HEK293 (cell line): ENCODE data around the gene TPM2.
"Not testable (repeated sequence)": the region's sequence is repeated elsewhere in the genome, so short reads cannot be mapped to it uniquely, and the experiment has no call there.

Experiments used
- CTCF ChIA-PET: fragments of 350-600 bp; formaldehyde crosslinking; extraction: SDS; loops from one replicate; lab custom pipeline; 2021; ENCODE audit warnings: antibody characterized with exemption; lab: Yijun Ruan, JAX
- POLR2A ChIA-PET: fragments of 300-600 bp; formaldehyde crosslinking; extraction: SDS; loops from one replicate; lab custom pipeline; 2020; ENCODE audit warnings: antibody characterized with exemption, inconsistent platforms; lab: Yijun Ruan, JAX
- H3K27ac ChIP-seq: fragments of 200-500 bp; sonication (Bioruptor generic); 2 replicates; pipeline ENCODE4 v1.5.1; 2014; ENCODE audit warnings: low read depth, low read length, control low read depth, inconsistent platforms; ENCODE audit errors: extremely low read depth
- H3K36me3 ChIP-seq, 2 experiments: fragments of 200-500 bp in 1 of 2; sonication (Bioruptor generic) in 1 of 2; 1 replicate in 1 of 2; 2 replicates in 1 of 2; pipeline ENCODE4 v1.5.1; 2014 to 2017; ENCODE audit warnings: inconsistent platforms in 2 of 2, low read length in 2 of 2; ENCODE audit not compliant: control insufficient read depth in 2 of 2, insufficient read depth in 1 of 2
- H3K4me1 ChIP-seq: fragments of 200-500 bp; sonication (Bioruptor generic); 2 replicates; pipeline ENCODE4 v1.5.1; 2014; ENCODE audit warnings: mild to moderate bottlenecking, low read length, inconsistent platforms; ENCODE audit not compliant: control insufficient read depth, insufficient read depth
- H3K4me3 ChIP-seq: 2 replicates; pipeline ENCODE4 v1.5.1; 2011; ENCODE audit warnings: low read depth, mild to moderate bottlenecking, control low read depth, low read length, moderate library complexity
- H3K9me3 ChIP-seq: fragments of 200-500 bp; sonication (Bioruptor generic); 2 replicates; pipeline ENCODE4 v1.5.1; 2014; ENCODE audit warnings: low read depth, low read length, inconsistent platforms; ENCODE audit not compliant: control insufficient read depth, insufficient read depth
- ELK4 ChIP-seq: IDR thresholded peaks from 2 replicates; pipeline ENCODE4 v1.6.1; 2011; ENCODE audit warnings: mild to moderate bottlenecking, low read depth, low read length, borderline replicate concordance
- GLI2 ChIP-seq: fragments of 450-650 bp; formaldehyde crosslinking; IDR thresholded peaks from 2 replicates; pipeline ENCODE4; 2017; ENCODE audit warnings: missing biosample characterization, missing genetic modification characterization, low read depth, borderline replicate concordance
- KLF8 ChIP-seq: fragments of 450-650 bp; formaldehyde crosslinking; IDR thresholded peaks from 2 replicates; pipeline ENCODE4 v1.5.1; 2016; ENCODE audit warnings: missing biosample characterization, missing genetic modification characterization
- MYNN ChIP-seq: fragments of 450-650 bp; formaldehyde crosslinking; IDR thresholded peaks from 2 replicates; pipeline ENCODE4 v1.5.1; 2016; ENCODE audit warnings: missing biosample characterization, missing genetic modification characterization, borderline replicate concordance
- OVOL3 ChIP-seq: fragments of 450-650 bp; formaldehyde crosslinking; IDR thresholded peaks from 2 replicates; pipeline ENCODE4 v1.5.1; 2016; ENCODE audit warnings: missing biosample characterization, missing genetic modification characterization
- PRDM10 ChIP-seq: fragments of 450-650 bp; formaldehyde crosslinking; IDR thresholded peaks from 2 replicates; pipeline ENCODE4 v1.5.1; 2016; ENCODE audit warnings: missing biosample characterization, missing genetic modification characterization
- TCF7L2 ChIP-seq: IDR thresholded peaks from 2 replicates; pipeline ENCODE4 v1.6.1; 2011; ENCODE audit warnings: low read depth, mild to moderate bottlenecking, inconsistent platforms, low read length, moderate library complexity, borderline replicate concordance
- ZNF140 ChIP-seq: fragments of 450-650 bp; formaldehyde crosslinking; IDR thresholded peaks from 2 replicates; pipeline ENCODE4 v1.5.1; 2016; ENCODE audit warnings: missing biosample characterization, missing genetic modification characterization
- ZNF169 ChIP-seq: fragments of 450-650 bp; formaldehyde crosslinking; IDR thresholded peaks from 2 replicates; pipeline ENCODE4 v1.5.1; 2016; ENCODE audit warnings: missing biosample characterization, missing genetic modification characterization
- ZNF19 ChIP-seq: fragments of 450-650 bp; formaldehyde crosslinking; IDR thresholded peaks from 2 replicates; pipeline ENCODE4; 2016; ENCODE audit warnings: missing biosample characterization, missing genetic modification characterization, low read depth
- ZNF2 ChIP-seq: fragments of 450-650 bp; formaldehyde crosslinking; IDR thresholded peaks from 2 replicates; pipeline ENCODE4 v1.5.1; 2016; ENCODE audit warnings: missing biosample characterization, missing genetic modification characterization
- ZNF26 ChIP-seq: fragments of 450-650 bp; formaldehyde crosslinking; IDR thresholded peaks from 2 replicates; pipeline ENCODE4 v1.5.1; 2016; ENCODE audit warnings: missing biosample characterization, missing genetic modification characterization
- ZNF280D ChIP-seq: fragments of 450-650 bp; formaldehyde crosslinking; IDR thresholded peaks from 2 replicates; pipeline ENCODE4 v1.5.1; 2016; ENCODE audit warnings: missing biosample characterization, missing genetic modification characterization
- ZNF302 ChIP-seq: fragments of 450-650 bp; formaldehyde crosslinking; IDR thresholded peaks from 2 replicates; pipeline ENCODE4 v1.5.1; 2016; ENCODE audit warnings: missing biosample characterization, missing genetic modification characterization, low read depth
- ZNF449 ChIP-seq: fragments of 450-650 bp; formaldehyde crosslinking; IDR thresholded peaks from 2 replicates; pipeline ENCODE4 v1.5.1; 2017; ENCODE audit warnings: missing biosample characterization, mild to moderate bottlenecking, missing genetic modification characterization, moderate library complexity
- ZNF488 ChIP-seq: fragments of 450-650 bp; formaldehyde crosslinking; IDR thresholded peaks from 2 replicates; pipeline ENCODE4 v1.5.1; 2016; ENCODE audit warnings: missing biosample characterization, missing genetic modification characterization
- ZNF513 ChIP-seq: fragments of 450-650 bp; IDR thresholded peaks from 2 replicates; pipeline ENCODE4 v1.5.1; 2018; ENCODE audit warnings: missing biosample characterization, missing genetic modification characterization
- ZNF521 ChIP-seq: fragments of 450-650 bp; formaldehyde crosslinking; IDR thresholded peaks from 2 replicates; pipeline ENCODE4 v1.5.1; 2017; ENCODE audit warnings: missing biosample characterization, mild to moderate bottlenecking, missing genetic modification characterization
- ZNF600 ChIP-seq: fragments of 450-650 bp; formaldehyde crosslinking; IDR thresholded peaks from 2 replicates; pipeline ENCODE4 v1.5.1; 2016; ENCODE audit warnings: missing biosample characterization, missing genetic modification characterization
- ZNF658 ChIP-seq: fragments of 450-650 bp; formaldehyde crosslinking; IDR thresholded peaks from 2 replicates; pipeline ENCODE4; 2016; ENCODE audit warnings: missing biosample characterization, missing genetic modification characterization

TPM2 gene

GRCh38 chr9:35643046-35643445 lies 46.7 kb downstream of the TPM2 start:
- Histone ChIP-seq H3K27ac (no peak overlapping the region), H3K4me1 (no peaks in the 10 kb centered on the region), H3K36me3 (no peaks in the 10 kb centered on the region), H3K4me3 (no peak overlapping the region), H3K9me3 (no peaks in the 10 kb centered on the region)
- TF ChIP-seq TCF7L2 (no peak), ZNF19 (tag by site-specific recombination) (no peak), ZNF449 (no peak), ZNF140 (tag by site-specific recombination) (no peak), GLI2 (tag by site-specific recombination) (no peak), MYNN (tag by site-specific recombination) (no peak), ZNF513 (tag by site-specific recombination) (no peak), ZNF302 (no peak), ZNF2 (tag by site-specific recombination) (no peak), ELK4 (no peak), ZNF169 (tag by site-specific recombination) (no peak), ZNF600 (tag by site-specific recombination) (no peak), OVOL3 (tag by site-specific recombination) (no peak), PRDM10 (tag by site-specific recombination) (no peak), KLF8 (tag by site-specific recombination) (no peak), ZNF280D (tag by site-specific recombination) (no peak), ZNF488 (no peak), ZNF658 (tag by site-specific recombination) (no peak), ZNF26 (tag by site-specific recombination) (no peak), ZNF521 (tag by site-specific recombination) (no peak)
- ChIA-PET CTCF (interaction anchor here (1.4 kb wide), 1 partner anchor 32 kb away, joined by 6 read pairs; no protein-coding TSS in a partner anchor), POLR2A (no interaction called here)

GRCh38 chr9:35641478-35641877 lies 48.2 kb downstream of the TPM2 start:
- POLR2A ChIA-PET, H3K36me3 ChIP-seq, H3K4me1 ChIP-seq, H3K9me3 ChIP-seq, H3K4me3 ChIP-seq, CTCF ChIA-PET, H3K27ac ChIP-seq: not testable (repeated sequence)
